ENCODE measurements around the gene SPINK4.
A peak's percentile ranks its signal among the peaks of the same experiment; 100 is the strongest.

The SPINK4 gene

GRCh38 chr9:33239921-33240320 is at the start of gene SPINK4:
Gene SPINK4, plus strand, starts transcription at chr9:33240167. Its CDS starts 42 bp downstream, at chr9:33240209.
- no peak within 1 kb of the TSS for H3K27ac ChIP-seq

GRCh38 chr9:33192493-33193255 is 47.3 kb upstream of the SPINK4 start:
- Histone ChIP-seq H3K4me3 (no peak overlapping the region), H3K27ac (peak overlapping the region in 3 of 21 experiments; percentile 25 to 49 (median 25))

More at GRCh38 chr9:33239921-33240320, at the start of gene SPINK4:
- no peak within 1 kb of the TSS for H3K4me3 ChIP-seq

GRCh38 chr9:33193818-33194217 is 46.1 kb upstream of the SPINK4 start:
- Histone ChIP-seq H3K4me3 (no peak overlapping the region), H3K27ac (peak overlapping the region in 2 of 21 experiments; percentile 4 to 34)

GRCh38 chr9:33196736-33197135 is 43.2 kb upstream of the SPINK4 start:
- Histone ChIP-seq H3K4me3 (no peak overlapping the region), H3K27ac (peak overlapping the region in 6 of 21 experiments; percentile 11 to 72 (median 48))

- H3K4me3 ChIP-seq = no peak overlapping the region
These were observed 42.5 kb upstream of the SPINK4 start for GRCh38 chr9:33197279-33198152.

GRCh38 chr9:33198165-33198564 is 41.8 kb upstream of the SPINK4 start:
- no peak overlapping the region for H3K4me3 ChIP-seq
- peak overlapping the region in 6 of 21 experiments; percentile 6 to 67 (median 43) for H3K27ac ChIP-seq

More at GRCh38 chr9:33197279-33198152, 42.5 kb upstream of the SPINK4 start:
- H3K27ac ChIP-seq = peak overlapping the region in 9 of 21 experiments; percentile 1 to 72 (median 39)

GRCh38 chr9:33202018-33202417 is 37.9 kb upstream of the SPINK4 start:
- Histone ChIP-seq H3K4me3 (no peak overlapping the region), H3K27ac (peak overlapping the region in 5 of 21 experiments; percentile 5 to 64 (median 45))

- H3K27ac ChIP-seq = peak overlapping the region in 10 of 21 experiments; percentile 5 to 64 (median 28)
- no peak overlapping the region for H3K4me3 ChIP-seq
These were observed 37.3 kb upstream of the SPINK4 start for GRCh38 chr9:33202552-33203201.

- no peak overlapping the region for H3K27ac ChIP-seq
These were observed 30.6 kb upstream of the SPINK4 start for GRCh38 chr9:33209394-33209793.

GRCh38 chr9:33210006-33210715 is 29.8 kb upstream of the SPINK4 start:
- H3K4me3 ChIP-seq = no peak overlapping the region
- H3K27ac ChIP-seq = no peak overlapping the region

More at GRCh38 chr9:33209394-33209793, 30.6 kb upstream of the SPINK4 start:
- H3K4me3 ChIP-seq = no peak overlapping the region

GRCh38 chr9:33211695-33212393 is 28.1 kb upstream of the SPINK4 start:
- Histone ChIP-seq H3K4me3 (no peak overlapping the region), H3K27ac (no peak overlapping the region)

GRCh38 chr9:33220681-33221567 is 19.0 kb upstream of the SPINK4 start:
- H3K4me3 ChIP-seq = no peak overlapping the region
- H3K27ac ChIP-seq = no peak overlapping the region

GRCh38 chr9:33221568-33221884 is 18.4 kb upstream of the SPINK4 start:
- Histone ChIP-seq H3K27ac (no peak overlapping the region), H3K4me3 (no peak overlapping the region)

- Histone ChIP-seq H3K4me3 (no peak overlapping the region), H3K27ac (no peak overlapping the region)
These were observed 17.9 kb upstream of the SPINK4 start for GRCh38 chr9:33222031-33222430.

- Histone ChIP-seq H3K27ac (no peak overlapping the region), H3K4me3 (no peak overlapping the region)
These were observed 16.3 kb upstream of the SPINK4 start for GRCh38 chr9:33223696-33224095.

GRCh38 chr9:33225319-33226147 is 14.4 kb upstream of the SPINK4 start:
- H3K27ac ChIP-seq = peak overlapping the region in 9 of 21 experiments; percentile 8 to 67 (median 32)
- no peak overlapping the region for H3K4me3 ChIP-seq

GRCh38 chr9:33227008-33227398 is 13.0 kb upstream of the SPINK4 start:
- no peak overlapping the region for H3K4me3 ChIP-seq
- peak overlapping the region in 10 of 21 experiments; percentile 31 to 70 (median 51) for H3K27ac ChIP-seq
